Osteocyte (in vitro differentiated cells): ENCODE results near the gene OR5AC2. TPM values are rescaled to one million over a fixed set of nuclear protein-coding genes. Genes with fewer than 3 reads are reported as not detected.

Experiments
- DNase-seq: peaks from one replicate; pipeline ENCODE4 v3.0.0; 2021; ENCODE audit warnings: mixed read lengths; ENCODE audit not compliant: unreplicated experiment; ENCODE audit errors: extremely low spot score
- H3K27ac Mint-ChIP-seq: one replicate; pipeline ENCODE4 v1.8.0; 2021; ENCODE audit warnings: mild to moderate bottlenecking, mixed read lengths; ENCODE audit not compliant: unreplicated experiment
- H3K27me3 Mint-ChIP-seq: one replicate; pipeline ENCODE4 v1.8.0; 2021; ENCODE audit warnings: mixed read lengths; ENCODE audit not compliant: unreplicated experiment
- H3K36me3 Mint-ChIP-seq: one replicate; pipeline ENCODE4 v1.8.0; 2021; ENCODE audit warnings: mixed read lengths; ENCODE audit not compliant: unreplicated experiment
- H3K4me1 Mint-ChIP-seq: one replicate; pipeline ENCODE4 v1.8.0; 2021; ENCODE audit warnings: mixed read lengths; ENCODE audit not compliant: unreplicated experiment
- H3K4me3 Mint-ChIP-seq: one replicate; pipeline ENCODE4 v1.8.0; 2021; ENCODE audit warnings: mild to moderate bottlenecking, moderate library complexity, mixed read lengths; ENCODE audit not compliant: unreplicated experiment
- H3K9me3 Mint-ChIP-seq: one replicate; pipeline ENCODE4 v1.8.0; 2021; ENCODE audit warnings: mixed read lengths; ENCODE audit not compliant: unreplicated experiment
- total RNA-seq: library from RNA; stranded (reverse); gene quantifications from 2 replicates; pipeline ENCODE4 v1.2.1, GENCODE V29; 2021
- TF ChIP-seq, protein P1 (sequence below): fragments of 200-600 bp; sonication (generic); IDR thresholded peaks from 2 replicates; pipeline ENCODE4 v1.5.0; 2021; ENCODE audit warnings: antibody characterized with exemption, mild to moderate bottlenecking, moderate library complexity

The OR5AC2 gene
- total RNA-seq, 1 donor from 2014 or later, result not detected

DNA sequence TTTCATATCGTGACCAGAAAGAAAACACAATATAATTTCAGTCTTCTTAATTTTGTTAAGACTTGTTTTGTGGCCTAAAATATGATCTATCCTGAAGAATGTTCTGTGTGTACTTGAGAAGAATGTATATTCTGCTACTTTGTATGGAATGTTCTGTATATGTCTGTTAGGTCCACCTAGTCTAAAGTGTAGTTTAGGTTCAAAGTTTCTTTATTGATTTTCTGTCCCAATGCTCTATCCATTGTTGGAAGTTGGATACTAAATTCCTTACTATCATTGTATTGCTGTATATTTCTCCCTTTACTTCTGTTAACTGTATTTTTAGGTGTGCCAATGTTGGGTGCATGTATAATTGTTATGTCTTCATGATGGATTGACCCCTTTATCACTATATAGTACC, 21.2 kb downstream of the OR5AC2 start:
- TF ChIP-seq, protein P1, sequence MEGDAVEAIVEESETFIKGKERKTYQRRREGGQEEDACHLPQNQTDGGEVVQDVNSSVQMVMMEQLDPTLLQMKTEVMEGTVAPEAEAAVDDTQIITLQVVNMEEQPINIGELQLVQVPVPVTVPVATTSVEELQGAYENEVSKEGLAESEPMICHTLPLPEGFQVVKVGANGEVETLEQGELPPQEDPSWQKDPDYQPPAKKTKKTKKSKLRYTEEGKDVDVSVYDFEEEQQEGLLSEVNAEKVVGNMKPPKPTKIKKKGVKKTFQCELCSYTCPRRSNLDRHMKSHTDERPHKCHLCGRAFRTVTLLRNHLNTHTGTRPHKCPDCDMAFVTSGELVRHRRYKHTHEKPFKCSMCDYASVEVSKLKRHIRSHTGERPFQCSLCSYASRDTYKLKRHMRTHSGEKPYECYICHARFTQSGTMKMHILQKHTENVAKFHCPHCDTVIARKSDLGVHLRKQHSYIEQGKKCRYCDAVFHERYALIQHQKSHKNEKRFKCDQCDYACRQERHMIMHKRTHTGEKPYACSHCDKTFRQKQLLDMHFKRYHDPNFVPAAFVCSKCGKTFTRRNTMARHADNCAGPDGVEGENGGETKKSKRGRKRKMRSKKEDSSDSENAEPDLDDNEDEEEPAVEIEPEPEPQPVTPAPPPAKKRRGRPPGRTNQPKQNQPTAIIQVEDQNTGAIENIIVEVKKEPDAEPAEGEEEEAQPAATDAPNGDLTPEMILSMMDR, result no peak
- Mint-ChIP-seq H3K4me1 (no peaks in the 10 kb centered on the region), H3K9me3 (peaks cover 4% of the 10 kb centered on the region), H3K36me3 (no peaks in the 10 kb centered on the region), H3K27me3 (peaks cover 7% of the 10 kb centered on the region), H3K4me3 (no peak overlapping the region), H3K27ac (no peak overlapping the region)
- DNase-seq, result no peak

DNA sequence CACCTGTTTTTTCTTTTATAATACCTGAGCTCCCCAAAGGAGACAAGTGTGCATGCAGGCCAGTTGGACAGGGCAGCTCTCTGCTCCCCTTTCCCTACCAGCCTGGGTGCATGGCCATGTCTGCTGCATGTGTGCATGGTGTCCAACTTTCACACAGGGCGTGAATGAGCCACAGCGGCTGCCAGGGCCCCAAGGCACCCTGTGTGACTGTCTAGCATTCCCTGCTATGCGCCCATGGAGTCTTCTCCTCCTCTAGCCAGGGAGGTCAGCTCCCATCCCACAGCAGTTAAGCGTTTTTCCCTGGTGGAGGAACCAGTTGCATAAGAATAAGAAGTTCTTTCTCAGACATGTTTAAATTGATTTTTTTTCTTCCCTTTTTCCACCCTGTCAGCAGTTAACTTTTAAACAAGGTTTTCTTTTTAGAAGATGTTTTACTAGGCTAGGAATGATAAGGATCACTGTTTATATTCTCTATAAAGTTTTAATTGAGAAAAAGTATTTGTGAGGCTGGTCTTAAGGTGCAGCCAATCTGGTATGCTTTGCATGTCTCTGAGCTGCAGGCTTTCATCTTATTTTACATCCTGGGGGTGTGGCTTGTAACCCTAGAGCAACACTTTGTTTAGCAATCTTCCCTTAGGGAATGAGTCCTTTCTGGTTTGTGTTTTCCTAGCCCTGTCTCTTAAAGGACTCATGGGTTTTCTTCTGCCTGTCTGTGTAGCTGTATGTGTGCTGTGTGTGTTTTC, 23.0 kb downstream of the OR5AC2 start:
- H3K36me3 Mint-ChIP-seq, result no peaks in the 10 kb centered on the region
- DNase-seq, result no peak
- no peak overlapping the region for H3K4me3 Mint-ChIP-seq
- H3K27me3 Mint-ChIP-seq, result peaks cover 7% of the 10 kb centered on the region
- no peak overlapping the region for H3K27ac Mint-ChIP-seq
- TF ChIP-seq, protein P1, result no peak
- peaks cover 4% of the 10 kb centered on the region for H3K9me3 Mint-ChIP-seq
- H3K4me1 Mint-ChIP-seq, result no peaks in the 10 kb centered on the region

DNA sequence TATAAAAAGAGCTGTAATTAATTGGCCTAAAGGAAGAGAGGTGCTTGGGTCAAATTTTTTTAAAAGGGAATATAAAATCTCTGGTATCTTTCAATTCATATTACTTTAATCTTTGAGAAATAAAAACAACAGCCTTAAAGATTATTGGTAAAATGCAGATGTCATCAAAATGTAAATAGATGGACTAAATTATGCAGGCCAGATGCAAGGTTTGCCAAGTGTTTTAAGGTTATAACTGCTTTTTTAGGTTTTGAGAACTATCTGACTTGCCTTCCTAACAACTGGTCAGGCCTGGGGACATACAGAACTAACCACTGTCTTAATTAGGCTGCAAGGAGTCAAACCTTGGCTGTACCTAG, 23.6 kb downstream of the OR5AC2 start:
- TF ChIP-seq, protein P1, result no peak
- no peak for DNase-seq
- Mint-ChIP-seq H3K36me3 (no peaks in the 10 kb centered on the region), H3K9me3 (peaks cover 4% of the 10 kb centered on the region), H3K4me1 (no peaks in the 10 kb centered on the region), H3K4me3 (no peak overlapping the region), H3K27ac (no peak overlapping the region), H3K27me3 (peaks cover 7% of the 10 kb centered on the region)

DNA sequence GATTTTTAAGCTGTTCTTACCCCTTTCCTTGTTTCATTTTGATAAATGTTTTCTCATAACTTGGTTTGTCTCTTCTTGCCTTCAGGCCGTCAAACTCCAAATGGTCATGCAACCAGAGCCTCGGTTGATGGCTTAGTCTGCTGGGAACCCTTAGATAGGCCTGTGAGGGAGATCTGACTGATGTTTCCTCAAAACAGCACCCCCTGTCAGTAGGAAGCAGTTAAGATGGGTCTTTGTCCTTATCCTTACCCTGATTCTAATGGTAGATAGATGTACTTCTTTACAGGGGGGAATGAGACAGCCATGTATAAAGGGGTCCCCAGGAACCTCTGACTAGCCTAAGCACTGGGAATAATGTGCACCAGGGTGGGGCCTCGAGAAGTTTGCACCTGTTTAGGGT, 27.3 kb downstream of the OR5AC2 start:
- no peak overlapping the region for H3K27ac Mint-ChIP-seq

DNA sequence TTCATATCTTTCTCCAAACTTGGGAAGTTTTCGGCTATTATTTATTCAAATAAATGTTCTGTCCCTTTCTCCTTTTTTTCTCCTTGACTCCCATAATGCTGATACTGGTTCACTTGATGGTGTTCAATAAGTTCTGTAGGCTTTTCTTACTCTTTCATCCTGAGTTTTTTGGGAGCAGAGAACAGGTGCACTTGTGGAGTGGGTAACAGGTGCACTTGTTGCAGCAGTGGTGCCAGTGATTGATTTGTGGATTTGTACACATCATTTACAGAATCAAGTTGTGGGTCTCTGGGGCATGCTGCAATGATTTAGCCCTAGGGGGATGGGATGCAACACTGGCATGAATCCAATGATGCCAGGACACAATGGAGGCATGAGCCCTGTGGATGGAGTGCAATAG, 28.7 kb downstream of the OR5AC2 start:
- H3K27ac Mint-ChIP-seq, result no peak overlapping the region
- no peak for DNase-seq
- H3K27me3 Mint-ChIP-seq, result no peaks in the 10 kb centered on the region
- TF ChIP-seq, protein P1, result no peak
- H3K9me3 Mint-ChIP-seq, result peaks cover 4% of the 10 kb centered on the region
- no peak overlapping the region for H3K4me3 Mint-ChIP-seq
- no peaks in the 10 kb centered on the region for H3K4me1 Mint-ChIP-seq
- H3K36me3 Mint-ChIP-seq, result no peaks in the 10 kb centered on the region

More for the DNA sequence above, 27.3 kb downstream of the OR5AC2 start:
- Mint-ChIP-seq H3K9me3 (peaks cover 4% of the 10 kb centered on the region), H3K4me1 (no peaks in the 10 kb centered on the region), H3K4me3 (no peak overlapping the region), H3K27me3 (no peaks in the 10 kb centered on the region), H3K36me3 (no peaks in the 10 kb centered on the region)
- no peak for DNase-seq
- TF ChIP-seq, protein P1, result no peak
